ENCODE measurements around the gene KLHL1.

KLHL1 gene

DNA sequence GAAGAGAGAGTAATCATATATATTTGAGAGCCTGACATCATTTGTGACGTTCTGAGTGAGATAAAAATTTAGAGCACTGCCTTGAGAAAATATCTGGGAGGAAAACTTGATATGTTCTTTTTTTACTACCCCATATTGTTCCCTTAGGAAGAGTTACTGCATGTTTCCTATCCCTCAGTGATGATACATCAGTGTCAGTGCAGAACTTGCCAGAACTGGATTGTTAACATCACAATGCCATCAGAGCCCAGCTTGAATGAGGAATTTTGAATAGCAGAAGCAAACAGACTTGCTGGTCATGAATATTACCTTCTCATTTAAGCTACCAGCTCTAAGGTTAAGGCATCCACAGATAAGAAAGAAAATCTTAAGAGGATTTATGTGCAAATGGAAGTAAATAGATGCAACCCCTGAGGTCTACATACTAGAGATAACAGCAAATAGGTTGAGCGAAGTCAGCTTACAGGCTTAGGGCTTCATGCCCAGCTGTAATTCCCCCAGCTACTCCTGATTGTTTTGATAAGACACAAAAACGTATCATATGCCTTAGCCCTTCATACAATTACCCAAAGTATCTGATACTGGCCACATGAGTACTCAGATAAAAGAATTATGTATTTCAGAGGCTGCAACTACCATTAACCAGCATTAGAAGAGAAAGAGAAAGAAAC, 314.3 kb downstream of the KLHL1 start:
- TF ChIP-seq GABPA (IDR thresholded peaks at IDR 0.05; ENCODE audit: low read depth) (no peak), POLR2AphosphoS5 (IDR thresholded peaks at IDR 0.05; ENCODE audit: low read depth) (no peak), REST (IDR thresholded peaks at IDR 0.05; ENCODE audit: insufficient replicate concordance, low read depth) (no peak), SPI1 (IDR thresholded peaks at IDR 0.05; ENCODE audit: borderline replicate concordance, low read depth) (no peak), CTCF (IDR thresholded peaks at IDR 0.05; ENCODE audit: insufficient read depth, low read length) (no peak)
- Histone ChIP-seq H3K27ac (replicated peaks) (no peak overlapping the region), H3K27me3 (ENCODE audit: insufficient read depth, poor library complexity, severe bottlenecking) (no peaks in the 10 kb centered on the region), H3K4me3 (replicated peaks; ENCODE audit: insufficient read depth, low read length) (no peak overlapping the region)
- no peak for DNase-seq (ENCODE audit: low read depth in 1 of 2, low spot score in 1 of 2)

GRCh38 chr13:69776937-69777336, 331.3 kb downstream of the KLHL1 start:
- TF ChIP-seq POLR2AphosphoS5 (IDR thresholded peaks at IDR 0.05; ENCODE audit: low read depth) (no peak), GABPA (IDR thresholded peaks at IDR 0.05; ENCODE audit: low read depth) (no peak), REST (IDR thresholded peaks at IDR 0.05; ENCODE audit: insufficient replicate concordance, low read depth) (no peak), SPI1 (IDR thresholded peaks at IDR 0.05; ENCODE audit: borderline replicate concordance, low read depth) (no peak)
- H3K4me3 ChIP-seq (replicated peaks; ENCODE audit: insufficient read depth, low read length) = no peak overlapping the region
- no peak overlapping the region for H3K27ac ChIP-seq (replicated peaks)
- H3K27me3 ChIP-seq (ENCODE audit: insufficient read depth, poor library complexity, severe bottlenecking) = no peaks in the 10 kb centered on the region
- no peak for DNase-seq (ENCODE audit: low read depth in 1 of 2, low spot score in 1 of 2)

DNA sequence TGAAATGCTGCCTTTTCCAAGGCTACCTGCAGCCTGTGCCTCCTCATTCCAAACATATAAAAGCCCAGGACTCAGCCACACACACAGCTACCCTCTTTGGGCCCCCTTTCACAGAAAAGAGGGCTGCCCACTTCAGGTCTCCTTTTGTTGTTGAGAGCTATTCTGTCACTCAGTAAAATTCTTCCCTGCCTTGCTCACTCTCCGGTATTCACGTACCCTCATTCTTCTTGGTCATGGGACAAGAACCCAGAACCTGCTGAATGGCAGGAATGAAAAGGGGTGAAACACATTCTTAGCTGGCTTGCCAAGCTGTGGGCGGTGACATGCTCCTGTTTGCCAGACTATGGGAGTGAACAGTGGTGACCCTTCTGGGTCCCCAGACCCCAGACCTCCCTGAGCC, 338.6 kb downstream of the KLHL1 start:
- DNase-seq (ENCODE audit: low read depth in 1 of 2, low spot score in 1 of 2) = no peak
- TF ChIP-seq SPI1 (IDR thresholded peaks at IDR 0.05; ENCODE audit: borderline replicate concordance, low read depth) (no peak), REST (IDR thresholded peaks at IDR 0.05; ENCODE audit: insufficient replicate concordance, low read depth) (no peak), POLR2AphosphoS5 (IDR thresholded peaks at IDR 0.05; ENCODE audit: low read depth) (no peak), CTCF (IDR thresholded peaks at IDR 0.05; ENCODE audit: insufficient read depth, low read length) (no peak)
- no peak overlapping the region for H3K27ac ChIP-seq (replicated peaks)
- no peak overlapping the region for H3K4me3 ChIP-seq (replicated peaks; ENCODE audit: insufficient read depth, low read length)
- H3K27me3 ChIP-seq (ENCODE audit: insufficient read depth, poor library complexity, severe bottlenecking) = no peaks in the 10 kb centered on the region
